Keratinocyte (primary cell): ENCODE results near the gene NRF1. TPM values are rescaled to one million over a fixed set of nuclear protein-coding genes. Genes with fewer than 3 reads are reported as not detected.

ENCODE experiments used
- DNase-seq: peaks from one replicate; pipeline ENCODE4 v3.0.0-alpha.2; 2011; ENCODE audit warnings: low read depth, missing footprints, low spot score
- FAIRE-seq: peaks from 2 replicates; lab custom pipeline; 2011; peaks lifted over from hg19 to GRCh38; lab: Jason Lieb, UNC
- H2AFZ ChIP-seq: 2 replicates; pipeline ENCODE4 v1.6.0; 2012; ENCODE audit warnings: low read length, control low read depth, inconsistent platforms; ENCODE audit not compliant: control insufficient read depth
- H3K27ac ChIP-seq: 2 replicates; pipeline ENCODE4 v1.5.1; 2011; ENCODE audit warnings: low read length; ENCODE audit not compliant: control insufficient read depth, insufficient read depth
- H3K27me3 ChIP-seq: 3 replicates; pipeline ENCODE4 v1.6.0; 2011; ENCODE audit warnings: low read length; ENCODE audit not compliant: control insufficient read depth, insufficient read depth; ENCODE audit errors: extremely low read depth
- H3K36me3 ChIP-seq, 2 experiments: 2 replicates in 1 of 2; 3 replicates in 1 of 2; pipeline ENCODE4 v1.5.1; 2011; ENCODE audit warnings: low read length in 2 of 2, mild to moderate bottlenecking in 1 of 2; ENCODE audit not compliant: control insufficient read depth in 2 of 2, insufficient read depth in 2 of 2; ENCODE audit errors: extremely low read depth in 1 of 2
- H3K4me1 ChIP-seq: 3 replicates; pipeline ENCODE4 v1.5.1; 2011; ENCODE audit warnings: low read length; ENCODE audit not compliant: control insufficient read depth, insufficient read depth; ENCODE audit errors: extremely low read depth
- H3K4me2 ChIP-seq: 3 replicates; pipeline ENCODE4 v1.6.0; 2011; ENCODE audit warnings: low read depth, low read length; ENCODE audit not compliant: control insufficient read depth, insufficient read depth; ENCODE audit errors: extremely low read depth
- H3K4me3 ChIP-seq, 3 experiments: fragments of 200-600 bp in 1 of 3; sonication (generic) in 1 of 3; 2 replicates in 2 of 3; 3 replicates in 1 of 3; pipeline ENCODE4 v1.5.1; 2011 to 2016; ENCODE audit warnings: low read length in 3 of 3, mild to moderate bottlenecking in 3 of 3, control low read depth in 2 of 3, inconsistent platforms in 1 of 3, low read depth in 1 of 3, mixed read lengths in 1 of 3, mixed run types in 1 of 3, moderate library complexity in 1 of 3; ENCODE audit not compliant: control insufficient read depth in 2 of 3, insufficient read depth in 2 of 3; ENCODE audit errors: extremely low read depth in 1 of 3
- H3K79me2 ChIP-seq: 2 replicates; pipeline ENCODE4 v1.6.0; 2012; ENCODE audit warnings: low read length; ENCODE audit not compliant: control insufficient read depth, insufficient read depth
- H3K9ac ChIP-seq: 3 replicates; pipeline ENCODE4 v1.6.0; 2011; ENCODE audit warnings: low read length; ENCODE audit not compliant: control insufficient read depth, insufficient read depth; ENCODE audit errors: extremely low read depth
- H3K9me1 ChIP-seq: 3 replicates; pipeline ENCODE4 v1.6.0; 2011; ENCODE audit warnings: low read length; ENCODE audit not compliant: control insufficient read depth, insufficient read depth; ENCODE audit errors: extremely low read depth
- H3K9me3 ChIP-seq: 2 replicates; pipeline ENCODE4 v1.5.1; 2012; ENCODE audit warnings: low read depth, low read length; ENCODE audit not compliant: control insufficient read depth
- H4K20me1 ChIP-seq: 3 replicates; pipeline ENCODE4 v1.6.0; 2011; ENCODE audit warnings: low read length; ENCODE audit not compliant: control insufficient read depth, insufficient read depth; ENCODE audit errors: extremely low read depth
- EZH2 ChIP-seq: IDR thresholded peaks from one replicate; pipeline ENCODE4 v1.6.1; 2012; ENCODE audit warnings: inconsistent platforms, mild to moderate bottlenecking, low read length, moderate library complexity
- dilution Hi-C: fragments of 300-500 bp; cut with MboI; formaldehyde crosslinking; loops from one replicate; pipeline ENCODE4 v1.7.0; 2020; ENCODE audit warnings: low sequenced_read_pairs; ENCODE audit not compliant: extremely low pct_ligation_motif_present
- polyA plus RNA-seq, 5 experiments: library from polyadenylated mRNA; depleted of rRNA in 3 of 5; stranded (reverse) in 3 of 5; stranded (forward) in 1 of 5; unstranded in 1 of 5; fragments of >200 nt; gene quantifications; 1 replicate in 1 of 5; 2 replicates in 3 of 5; 3 replicates in 1 of 5; pipeline versions ENCODE4 v1.2.1 to v1.2.3, GENCODE V29; 2011 to 2012; ENCODE audit warnings: missing spikeins in 2 of 5, low read depth in 1 of 5, low replicate concordance in 1 of 5
- TF ChIP-seq, protein P1 (sequence below), 3 experiments: IDR thresholded peaks in 1 of 3; conservative IDR thresholded peaks in 1 of 3; optimal IDR thresholded peaks in 1 of 3; 2 replicates in 2 of 3; 3 replicates in 1 of 3; pipeline versions ENCODE3 to v1.5.1; 2011; ENCODE audit warnings: low read length in 3 of 3, mild to moderate bottlenecking in 3 of 3, moderate library complexity in 2 of 3, control low read depth in 1 of 3, inconsistent platforms in 1 of 3; ENCODE audit not compliant: insufficient read depth in 2 of 3; ENCODE audit errors: extremely low read depth in 1 of 3

NRF1 gene
- polyA plus RNA-seq, 1 donor (not counting 4 experiments of a cell fraction or from before 2014, with no cell fraction given): 12.6 TPM

DNA sequence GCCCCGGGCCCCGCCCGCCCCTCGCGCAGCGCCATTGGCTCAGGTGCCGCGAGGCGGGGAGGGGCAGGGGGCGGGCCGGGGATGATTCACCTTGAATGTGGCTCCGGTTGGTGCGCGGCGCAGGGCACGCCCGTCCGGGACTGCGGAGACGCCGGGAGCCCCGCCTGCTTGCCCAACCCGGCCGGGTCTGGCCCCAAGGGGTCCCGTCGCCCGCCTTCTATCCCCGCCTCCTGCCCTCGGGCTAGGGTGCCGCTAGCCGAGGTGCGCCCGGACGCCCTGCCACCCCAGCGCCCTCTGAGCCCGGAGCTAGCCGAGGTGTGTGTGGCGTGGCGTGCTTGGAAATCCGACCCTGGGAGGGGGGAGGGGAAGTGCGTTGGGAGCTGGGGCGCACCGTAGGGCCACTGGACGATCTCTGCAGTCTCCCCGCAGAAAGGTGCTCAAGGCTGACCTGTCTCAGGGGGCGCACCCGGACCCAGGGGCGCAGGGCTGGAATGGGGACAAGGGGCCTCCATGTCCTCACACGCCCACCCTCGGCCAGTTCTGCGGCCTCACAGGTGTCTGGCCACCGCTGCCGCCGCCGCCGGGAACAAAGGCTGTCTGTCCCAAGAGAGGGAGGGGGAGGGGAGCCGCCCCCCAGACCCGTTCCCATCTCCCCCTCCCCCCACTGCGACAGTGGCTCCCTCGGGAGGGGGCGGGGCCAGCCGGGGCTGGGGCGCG lies 168.9 kb downstream of the NRF1 start:
- Histone ChIP-seq H3K4me3 (peak overlapping the region; percentile 77 to 83 (median 81)), H3K4me1 (peaks cover 22% of the 10 kb centered on the region), H2AFZ (peak overlapping the region; percentile 87), H3K79me2 (peaks cover 23% of the 10 kb centered on the region), H3K4me2 (peak overlapping the region; percentile 91), H3K27ac (peak overlapping the region; percentile 52), H3K27me3 (peaks cover 50% of the 10 kb centered on the region), H3K9me1 (no peaks in the 10 kb centered on the region), H3K9ac (peak overlapping the region; percentile 82), H4K20me1 (peaks cover 8% of the 10 kb centered on the region), H3K36me3 (peaks cover 0 to 3% of the 10 kb centered on the region in 2 experiments), H3K9me3 (no peaks in the 10 kb centered on the region)
- no peak for FAIRE-seq
- peak; percentile 46 for DNase-seq
- dilution Hi-C loops: no loop called here
- no peak for TF ChIP-seq EZH2
- TF ChIP-seq, protein P1, sequence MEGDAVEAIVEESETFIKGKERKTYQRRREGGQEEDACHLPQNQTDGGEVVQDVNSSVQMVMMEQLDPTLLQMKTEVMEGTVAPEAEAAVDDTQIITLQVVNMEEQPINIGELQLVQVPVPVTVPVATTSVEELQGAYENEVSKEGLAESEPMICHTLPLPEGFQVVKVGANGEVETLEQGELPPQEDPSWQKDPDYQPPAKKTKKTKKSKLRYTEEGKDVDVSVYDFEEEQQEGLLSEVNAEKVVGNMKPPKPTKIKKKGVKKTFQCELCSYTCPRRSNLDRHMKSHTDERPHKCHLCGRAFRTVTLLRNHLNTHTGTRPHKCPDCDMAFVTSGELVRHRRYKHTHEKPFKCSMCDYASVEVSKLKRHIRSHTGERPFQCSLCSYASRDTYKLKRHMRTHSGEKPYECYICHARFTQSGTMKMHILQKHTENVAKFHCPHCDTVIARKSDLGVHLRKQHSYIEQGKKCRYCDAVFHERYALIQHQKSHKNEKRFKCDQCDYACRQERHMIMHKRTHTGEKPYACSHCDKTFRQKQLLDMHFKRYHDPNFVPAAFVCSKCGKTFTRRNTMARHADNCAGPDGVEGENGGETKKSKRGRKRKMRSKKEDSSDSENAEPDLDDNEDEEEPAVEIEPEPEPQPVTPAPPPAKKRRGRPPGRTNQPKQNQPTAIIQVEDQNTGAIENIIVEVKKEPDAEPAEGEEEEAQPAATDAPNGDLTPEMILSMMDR (optimal IDR thresholded peaks at IDR 0.05 in 1 of 3, IDR thresholded peaks at IDR 0.05 in 1 of 3, conservative IDR thresholded peaks at IDR 0.05 in 1 of 3; ENCODE audit: extremely low read depth in 1 of 3, insufficient read depth in 2 of 3, low read length in 3 of 3): no peak

GRCh38 chr7:129780974-129781927 lies 169.7 kb downstream of the NRF1 start:
- TF ChIP-seq, protein P1 (optimal IDR thresholded peaks at IDR 0.05 in 1 of 3, IDR thresholded peaks at IDR 0.05 in 1 of 3, conservative IDR thresholded peaks at IDR 0.05 in 1 of 3; ENCODE audit: extremely low read depth in 1 of 3, insufficient read depth in 2 of 3, low read length in 3 of 3): peak in 1 of 3 experiments; percentile 32
- peak; percentile 90 for TF ChIP-seq EZH2
- Histone ChIP-seq H3K36me3 (peaks cover 0 to 3% of the 10 kb centered on the region in 2 experiments), H3K9me1 (no peaks in the 10 kb centered on the region), H3K4me1 (peaks cover 20% of the 10 kb centered on the region), H2AFZ (no peak overlapping the region), H3K4me3 (peak overlapping the region; percentile 77 to 83 (median 81)), H3K9me3 (no peaks in the 10 kb centered on the region), H3K27me3 (peaks cover 59% of the 10 kb centered on the region), H3K27ac (no peak overlapping the region), H3K9ac (peak overlapping the region; percentile 75), H3K79me2 (peaks cover 16% of the 10 kb centered on the region), H3K4me2 (peak overlapping the region; percentile 91), H4K20me1 (peaks cover 8% of the 10 kb centered on the region)
- DNase-seq (no peak), FAIRE-seq (no peak)
- dilution Hi-C loops: no loop called here
